Epithelial cell of proximal tubule (primary cell): ENCODE results near the gene MAP1LC3B2. TPM values are rescaled to one million over a fixed set of nuclear protein-coding genes. Genes with fewer than 3 reads are reported as not detected.

Experiments used
- DNase-seq: peaks from one replicate; pipeline ENCODE4 v3.0.0-alpha.2; 2011; ENCODE audit warnings: low read depth
- H3K4me3 ChIP-seq: 2 replicates; pipeline ENCODE4 v1.5.1; 2011; ENCODE audit warnings: low read depth, mild to moderate bottlenecking, low read length
- CTCF ChIP-seq: conservative IDR thresholded peaks from 2 replicates; pipeline ENCODE4 v1.5.1; 2012; ENCODE audit warnings: low read depth, mild to moderate bottlenecking, low read length
- total RNA-seq: library from RNA; depleted of rRNA; stranded (reverse); fragments of >200 nt; gene quantifications from 2 replicates; pipeline ENCODE4 v1.2.3, GENCODE V29; 2015

Gene MAP1LC3B2
- total RNA-seq, 1 donor from 2014 or later = not detected

GRCh38 chr12:116549993-116550392 lies 9.2 kb upstream of the MAP1LC3B2 start:
- TF ChIP-seq CTCF = no peak
- DNase-seq = no peak
- no peak overlapping the region for H3K4me3 ChIP-seq

- no peak for TF ChIP-seq CTCF
- DNase-seq = no peak
- no peak overlapping the region for H3K4me3 ChIP-seq
These were observed 8.0 kb upstream of the MAP1LC3B2 start for GRCh38 chr12:116551151-116551550.

- no peak for DNase-seq
- H3K4me3 ChIP-seq = no peak overlapping the region
- TF ChIP-seq CTCF = no peak
These were observed 7.6 kb upstream of the MAP1LC3B2 start for GRCh38 chr12:116551619-116551951.

GRCh38 chr12:116551952-116552772 lies 7.0 kb upstream of the MAP1LC3B2 start:
- no peak for DNase-seq
- H3K4me3 ChIP-seq = no peak overlapping the region
- TF ChIP-seq CTCF = no peak

- no peak for DNase-seq
- no peak overlapping the region for H3K4me3 ChIP-seq
- no peak for TF ChIP-seq CTCF
These were observed 6.3 kb upstream of the MAP1LC3B2 start for GRCh38 chr12:116552773-116553373.

- no peak overlapping the region for H3K4me3 ChIP-seq
- no peak for TF ChIP-seq CTCF
- no peak for DNase-seq
These were observed 2.7 kb upstream of the MAP1LC3B2 start for GRCh38 chr12:116556356-116556952.
